RWPE1 (cell line): Measurements from ENCODE around the gene ZNF385A.

Experiments
- CTCF ChIA-PET: fragments of 350-600 bp; sonication (Branson Sonifier 250); formaldehyde crosslinking; extraction: SDS; loops from one replicate; lab custom pipeline; 2021; lab: Yijun Ruan, JAX
- POLR2A ChIA-PET: fragments of 400-600 bp; formaldehyde crosslinking; extraction: SDS; loops from one replicate; lab custom pipeline; 2020; ENCODE audit warnings: antibody characterized with exemption; ENCODE audit not compliant: low non-redundant PET; lab: Yijun Ruan, JAX
- DNase-seq: peaks from one replicate; pipeline ENCODE4 v3.0.0; 2012; ENCODE audit warnings: low spot score
- H3K27ac ChIP-seq: fragments of 450-650 bp; 2 replicates; pipeline ENCODE4 v1.5.1; 2017
- TF ChIP-seq, protein P1 (sequence below): fragments of 450-650 bp; conservative IDR thresholded peaks from 2 replicates; pipeline ENCODE4 v1.5.1; 2017; ENCODE audit warnings: low read depth, mild to moderate bottlenecking

The ZNF385A gene

GRCh38 chr12:54338698-54339296, 45.7 kb downstream of the ZNF385A start:
- H3K27ac ChIP-seq: no peak overlapping the region
- ChIA-PET POLR2A (no interaction called here), CTCF (no interaction called here)
- DNase-seq: no peak
- TF ChIP-seq, protein P1, sequence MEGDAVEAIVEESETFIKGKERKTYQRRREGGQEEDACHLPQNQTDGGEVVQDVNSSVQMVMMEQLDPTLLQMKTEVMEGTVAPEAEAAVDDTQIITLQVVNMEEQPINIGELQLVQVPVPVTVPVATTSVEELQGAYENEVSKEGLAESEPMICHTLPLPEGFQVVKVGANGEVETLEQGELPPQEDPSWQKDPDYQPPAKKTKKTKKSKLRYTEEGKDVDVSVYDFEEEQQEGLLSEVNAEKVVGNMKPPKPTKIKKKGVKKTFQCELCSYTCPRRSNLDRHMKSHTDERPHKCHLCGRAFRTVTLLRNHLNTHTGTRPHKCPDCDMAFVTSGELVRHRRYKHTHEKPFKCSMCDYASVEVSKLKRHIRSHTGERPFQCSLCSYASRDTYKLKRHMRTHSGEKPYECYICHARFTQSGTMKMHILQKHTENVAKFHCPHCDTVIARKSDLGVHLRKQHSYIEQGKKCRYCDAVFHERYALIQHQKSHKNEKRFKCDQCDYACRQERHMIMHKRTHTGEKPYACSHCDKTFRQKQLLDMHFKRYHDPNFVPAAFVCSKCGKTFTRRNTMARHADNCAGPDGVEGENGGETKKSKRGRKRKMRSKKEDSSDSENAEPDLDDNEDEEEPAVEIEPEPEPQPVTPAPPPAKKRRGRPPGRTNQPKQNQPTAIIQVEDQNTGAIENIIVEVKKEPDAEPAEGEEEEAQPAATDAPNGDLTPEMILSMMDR: no peak

GRCh38 chr12:54337854-54338650, 46.5 kb downstream of the ZNF385A start:
- no peak for DNase-seq
- TF ChIP-seq, protein P1: no peak
- CTCF ChIA-PET: interaction anchor here (0.6 to 0.9 kb wide), 2 partner anchors 15 to 19 kb away, joined by 3 read pairs; no protein-coding TSS in a partner anchor
- H3K27ac ChIP-seq: no peak overlapping the region
- POLR2A ChIA-PET: interaction anchor here (0.6 kb wide), 1 partner anchor 311 kb away, joined by 3 read pairs; no protein-coding TSS in a partner anchor

GRCh38 chr12:54337280-54337842, 47.2 kb downstream of the ZNF385A start:
- DNase-seq: no peak
- ChIA-PET CTCF (interaction anchor here (0.6 to 1.7 kb wide), 5 partner anchors 7 to 62 kb away, joined by 3 to 7 read pairs (median 3); no protein-coding TSS in a partner anchor), POLR2A (interaction anchor here (0.5 to 0.6 kb wide), 2 partner anchors 311 to 328 kb away, joined by 3 to 4 read pairs; partner anchors contain the start of gene HOXC8)
- H3K27ac ChIP-seq: no peak overlapping the region
- TF ChIP-seq, protein P1: no peak

DNA sequence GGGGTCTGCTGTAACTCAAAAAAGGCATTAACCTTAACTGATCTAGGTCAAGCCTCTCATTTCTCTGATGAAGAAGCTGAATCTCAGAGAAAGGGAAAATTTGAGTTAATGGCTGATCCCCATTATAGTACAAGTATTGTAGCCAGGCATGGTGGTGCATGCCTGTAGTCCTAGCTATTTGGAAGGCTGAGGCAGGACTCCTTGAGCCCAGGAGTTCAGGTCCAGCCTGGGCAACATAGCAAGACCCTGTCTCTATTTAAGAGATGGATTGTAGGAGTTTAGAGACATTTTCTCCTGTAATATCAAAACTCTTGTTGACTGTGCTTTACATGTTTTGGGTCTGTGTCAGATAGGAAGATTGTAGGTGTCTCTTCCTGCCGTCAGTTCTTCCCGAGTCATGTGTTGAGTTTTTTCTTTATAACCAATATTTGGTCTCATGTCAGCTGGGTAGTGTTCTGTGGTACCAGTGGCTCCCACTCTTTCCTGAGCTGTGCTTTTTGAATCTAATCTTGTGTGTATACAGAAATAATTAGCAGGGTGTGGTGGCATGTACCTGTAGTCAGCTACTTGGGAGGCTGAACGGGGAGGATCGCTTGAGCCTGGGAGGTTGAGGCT, 51.0 kb downstream of the ZNF385A start:
- TF ChIP-seq, protein P1: no peak
- ChIA-PET POLR2A (no interaction called here), CTCF (interaction anchor here (0.8 kb wide), 1 partner anchor 41 kb away, joined by 5 read pairs; no protein-coding TSS in a partner anchor)
- H3K27ac ChIP-seq: peak overlapping the region; percentile 40
- no peak for DNase-seq

GRCh38 chr12:54331461-54331860, 53.1 kb downstream of the ZNF385A start:
- CTCF ChIA-PET: no interaction called here
- H3K27ac ChIP-seq: peak overlapping the region; percentile 60
- POLR2A ChIA-PET: no interaction called here
- TF ChIP-seq, protein P1: no peak
- DNase-seq: no peak

DNA sequence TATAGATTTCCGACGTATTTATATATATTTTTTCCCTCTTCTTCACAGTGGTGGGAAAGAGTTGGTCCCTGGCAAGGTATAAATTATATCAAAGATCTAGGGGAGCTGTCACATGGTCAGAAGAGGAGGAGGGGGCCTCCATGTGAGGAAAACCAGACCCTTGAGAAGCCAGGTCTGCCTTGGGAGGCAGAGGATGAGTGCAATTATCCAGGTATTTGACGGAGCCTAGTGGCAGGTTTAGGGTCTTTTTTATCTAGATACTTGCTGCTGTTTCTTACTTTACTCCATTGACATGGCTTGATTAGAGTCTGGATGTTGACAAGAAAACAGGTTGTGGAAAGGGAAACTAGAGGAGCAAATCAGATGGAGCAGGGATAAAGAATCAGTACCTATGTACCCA, 54.1 kb downstream of the ZNF385A start:
- TF ChIP-seq, protein P1: no peak
- DNase-seq: no peak
- POLR2A ChIA-PET: no interaction called here
- H3K27ac ChIP-seq: no peak overlapping the region
- CTCF ChIA-PET: no interaction called here
